Ovary (tissue), 9 donors: Measurements from ENCODE around the gene SLC41A3. TPM values are rescaled to one million over a fixed set of nuclear protein-coding genes. Genes with fewer than 3 reads are reported as not detected.

ENCODE experiments used
- DNase-seq, 5 donors: peaks; one replicate each; pipeline ENCODE4 v3.0.0-alpha.2; 2019 to 2020
- H3K27ac ChIP-seq, 2 donors: fragments of 200-600 bp; one replicate each; pipeline versions ENCODE4 v1.5.1 to v1.8.0; 2019 to 2022
- H3K27me3 ChIP-seq: fragments of 200-600 bp; one replicate; pipeline ENCODE4 v1.8.0; 2022
- H3K36me3 ChIP-seq: fragments of 200-600 bp; sonication (generic); one replicate; pipeline ENCODE4 v1.5.1; 2019
- H3K4me1 ChIP-seq: one replicate; pipeline ENCODE4 v1.8.1; 2013; ENCODE audit warnings: mild to moderate bottlenecking, moderate library complexity; ENCODE audit not compliant: insufficient read depth
- H3K4me3 ChIP-seq: fragments of 200-600 bp; sonication (generic); one replicate; pipeline ENCODE4 v1.5.1; 2017
- H3K9me3 ChIP-seq, 2 donors: fragments of 200-600 bp in 1 of 2; sonication (generic) in 1 of 2; one replicate each; pipeline versions ENCODE4 v1.5.1 to v1.8.1; 2013 to 2019; ENCODE audit warnings: mild to moderate bottlenecking in 1 of 2, moderate library complexity in 1 of 2
- EP300 ChIP-seq: sonication (generic); formaldehyde crosslinking; IDR thresholded peaks from one replicate; pipeline ENCODE4 v1.6.1; 2017; ENCODE audit warnings: antibody characterized with exemption
- POLR2A ChIP-seq: fragments of 450-650 bp; IDR thresholded peaks from one replicate; pipeline ENCODE4 v1.6.1; 2017; ENCODE audit warnings: antibody characterized with exemption, mild to moderate bottlenecking, moderate library complexity
- WGBS, 3 donors: extraction: QIAGEN DNeasy Blood & Tissue Kit in 1 of 3; methylation state at CpG; one replicate each; pipeline versions ENCODE4 v1.1.5 to v1.1.7; 2013 to 2017; 5-methylcytosine and 5-hydroxymethylcytosine counted together
- intact Hi-C, 4 donors: fragments of 100-400 bp; cut with DNase I; formaldehyde crosslinking; loops; one replicate each; pipeline versions ENCODE4 v1.11.0 to v1.15.1; 2022 to 2023
- polyA plus RNA-seq, 2 donors: library from polyadenylated mRNA; stranded (reverse); fragments of 200-250 nt in 1 of 2; fragments of 350-450 nt in 1 of 2; fragmentation: Illumina TruSeq in 1 of 2; extraction: RNeasy Lipid Tissue Mini Kit (QIAGEN cat#74804) in 1 of 2; gene quantifications; one replicate each; pipeline ENCODE4 v1.2.3, GENCODE V29; 2013 to 2014
- total RNA-seq, 7 donors: library from RNA; depleted of rRNA in 2 of 7; stranded (reverse); fragments of >200 nt in 2 of 7; fragmentation: NEBNext Ultra II Directional in 3 of 7; extraction: Animal tissue kit (Norgen Biotek cat#: 25700) in 3 of 7; gene quantifications; one replicate each; pipeline versions ENCODE4 v1.1.0 to v1.2.4, GENCODE V29; 2016 to 2023
- TF ChIP-seq, protein P1 (sequence below), 3 donors: fragments of 450-650 bp in 2 of 3; fragments of 200-600 bp in 1 of 3; IDR thresholded peaks; one replicate each; pipeline versions ENCODE4 v1.5.1 to v1.8.0; 2016 to 2022; ENCODE audit warnings: antibody characterized with exemption in 3 of 3, mild to moderate bottlenecking in 1 of 3
- donor health status: DM: no; HTN: no; CAD: no; lungs with moderate emphysema.
- donor health status: DM: no; HTN: no; CAD: no.
- donor health status: Bipolar disorder and iron deficiency.
- donor health status: DM: yes; HTN: yes; CAD: no.
- donor health status: DM: no; HTN: no; CAD: no.
- donor health status: DM: yes; HTN: yes; CAD: no.

Gene SLC41A3
- total and polyA plus RNA-seq, 9 donors, result 58.1 to 107 (median 77.7) TPM

DNA sequence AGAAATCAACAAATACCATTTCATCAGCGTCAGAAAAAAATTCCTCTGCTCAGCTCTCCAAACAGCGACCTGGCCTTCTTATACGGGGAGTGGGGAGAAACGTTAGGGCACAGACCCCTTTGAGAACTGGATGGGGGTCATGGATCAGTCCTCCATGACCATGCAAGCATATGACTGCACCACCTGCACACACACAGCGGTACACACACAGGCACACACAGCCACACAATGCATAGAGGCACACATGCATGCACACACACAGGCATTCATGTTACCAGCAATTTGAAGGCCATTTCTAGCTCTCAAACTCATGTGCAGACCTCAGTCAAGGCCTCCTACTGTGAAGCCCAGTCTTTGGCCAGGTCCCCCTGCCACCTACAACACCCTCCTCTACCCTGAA is 50.2 kb downstream of the SLC41A3 start:
- intact Hi-C loops, result no loop called here
- Histone ChIP-seq H3K36me3 (no peaks in the 10 kb centered on the region), H3K27me3 (no peaks in the 10 kb centered on the region), H3K4me3 (no peak overlapping the region), H3K27ac (no peak overlapping the region), H3K4me1 (no peaks in the 10 kb centered on the region), H3K9me3 (no peaks in the 10 kb centered on the region)
- 72 to 79% (median 75%) methylated on average over 5 of the region's 5 CpGs for WGBS, 3 donors
- no peak for TF ChIP-seq POLR2A
- no peak for TF ChIP-seq EP300
- TF ChIP-seq, protein P1, sequence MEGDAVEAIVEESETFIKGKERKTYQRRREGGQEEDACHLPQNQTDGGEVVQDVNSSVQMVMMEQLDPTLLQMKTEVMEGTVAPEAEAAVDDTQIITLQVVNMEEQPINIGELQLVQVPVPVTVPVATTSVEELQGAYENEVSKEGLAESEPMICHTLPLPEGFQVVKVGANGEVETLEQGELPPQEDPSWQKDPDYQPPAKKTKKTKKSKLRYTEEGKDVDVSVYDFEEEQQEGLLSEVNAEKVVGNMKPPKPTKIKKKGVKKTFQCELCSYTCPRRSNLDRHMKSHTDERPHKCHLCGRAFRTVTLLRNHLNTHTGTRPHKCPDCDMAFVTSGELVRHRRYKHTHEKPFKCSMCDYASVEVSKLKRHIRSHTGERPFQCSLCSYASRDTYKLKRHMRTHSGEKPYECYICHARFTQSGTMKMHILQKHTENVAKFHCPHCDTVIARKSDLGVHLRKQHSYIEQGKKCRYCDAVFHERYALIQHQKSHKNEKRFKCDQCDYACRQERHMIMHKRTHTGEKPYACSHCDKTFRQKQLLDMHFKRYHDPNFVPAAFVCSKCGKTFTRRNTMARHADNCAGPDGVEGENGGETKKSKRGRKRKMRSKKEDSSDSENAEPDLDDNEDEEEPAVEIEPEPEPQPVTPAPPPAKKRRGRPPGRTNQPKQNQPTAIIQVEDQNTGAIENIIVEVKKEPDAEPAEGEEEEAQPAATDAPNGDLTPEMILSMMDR (IDR thresholded peaks at IDR 0.05), result no peak
- DNase-seq, result no peak

DNA sequence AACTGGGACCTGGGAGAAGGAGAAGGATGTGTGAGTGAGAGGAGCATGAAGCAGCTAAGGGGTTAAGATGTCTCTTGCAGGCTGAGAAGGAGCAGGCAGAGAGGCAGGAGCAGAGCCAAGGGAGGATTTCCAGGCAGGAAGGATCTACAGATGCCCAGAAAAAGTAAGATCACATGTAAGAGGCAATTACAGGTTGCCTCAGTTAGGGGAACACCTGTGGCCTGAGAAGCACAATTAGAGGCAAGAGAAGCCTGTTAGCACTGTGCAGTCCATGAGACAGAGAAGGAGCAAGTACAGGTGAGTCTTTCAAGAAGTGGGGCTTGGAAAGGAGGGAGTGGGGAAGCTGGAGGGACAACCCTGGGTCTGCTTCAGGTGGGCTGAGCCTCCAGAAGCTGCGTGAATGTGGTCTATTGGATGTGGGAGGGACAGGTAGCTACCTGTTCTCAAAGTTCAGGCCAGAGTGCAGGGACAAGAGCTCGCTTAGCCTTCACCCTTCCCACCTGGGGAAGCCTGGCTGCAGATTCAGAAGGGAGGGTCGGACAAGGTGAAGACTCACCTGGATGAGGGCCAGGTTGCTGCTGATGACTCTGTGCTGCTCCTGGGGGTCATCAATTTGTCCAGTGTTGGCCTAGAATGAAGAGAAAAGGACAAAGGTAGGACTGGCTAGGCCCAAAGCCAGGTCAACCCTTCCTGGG is 50.7 kb downstream of the SLC41A3 start:
- intact Hi-C loops, result no loop called here
- no peak for DNase-seq
- Histone ChIP-seq H3K4me1 (no peaks in the 10 kb centered on the region), H3K9me3 (no peaks in the 10 kb centered on the region), H3K4me3 (no peak overlapping the region), H3K36me3 (no peaks in the 10 kb centered on the region), H3K27ac (no peak overlapping the region), H3K27me3 (no peaks in the 10 kb centered on the region)
- 82 to 93% (median 87%) methylated on average over 3 of the region's 3 CpGs for WGBS, 3 donors
- TF ChIP-seq EP300 (no peak), POLR2A (no peak)
- TF ChIP-seq, protein P1 (IDR thresholded peaks at IDR 0.05), result no peak

DNA sequence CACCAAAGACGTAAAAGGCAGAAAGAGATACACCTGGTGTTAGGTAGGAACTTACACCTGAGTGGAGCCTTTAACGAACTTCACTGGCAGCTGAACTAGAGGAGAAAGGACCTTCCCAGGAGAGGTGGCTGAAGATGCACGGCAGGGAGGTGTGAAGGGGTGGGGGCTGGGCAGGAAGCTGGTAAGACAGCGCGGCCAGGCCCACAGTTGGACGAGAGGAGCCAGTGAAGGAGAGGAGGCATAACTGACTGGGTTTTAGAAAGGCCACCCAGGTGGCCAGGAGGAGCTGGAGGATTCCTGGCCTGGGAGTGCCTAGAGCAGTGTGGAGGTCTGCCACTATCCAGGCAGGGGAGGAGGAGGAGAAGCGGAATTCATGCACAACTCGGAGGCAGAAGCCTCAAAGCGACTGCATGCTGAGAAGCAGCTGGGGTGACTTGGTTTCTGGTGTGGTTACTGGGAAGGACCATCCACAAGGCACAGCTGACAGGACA is 51.9 kb downstream of the SLC41A3 start:
- intact Hi-C loops, result no loop called here
- Histone ChIP-seq H3K27me3 (no peaks in the 10 kb centered on the region), H3K4me3 (no peak overlapping the region), H3K4me1 (no peaks in the 10 kb centered on the region), H3K27ac (no peak overlapping the region), H3K36me3 (no peaks in the 10 kb centered on the region), H3K9me3 (no peaks in the 10 kb centered on the region)
- no peak for DNase-seq
- WGBS, 3 donors, result 73 to 85% (median 80%) methylated on average over 9 of the region's 9 CpGs
- no peak for TF ChIP-seq EP300
- TF ChIP-seq, protein P1 (IDR thresholded peaks at IDR 0.05), result no peak
- no peak for TF ChIP-seq POLR2A

DNA sequence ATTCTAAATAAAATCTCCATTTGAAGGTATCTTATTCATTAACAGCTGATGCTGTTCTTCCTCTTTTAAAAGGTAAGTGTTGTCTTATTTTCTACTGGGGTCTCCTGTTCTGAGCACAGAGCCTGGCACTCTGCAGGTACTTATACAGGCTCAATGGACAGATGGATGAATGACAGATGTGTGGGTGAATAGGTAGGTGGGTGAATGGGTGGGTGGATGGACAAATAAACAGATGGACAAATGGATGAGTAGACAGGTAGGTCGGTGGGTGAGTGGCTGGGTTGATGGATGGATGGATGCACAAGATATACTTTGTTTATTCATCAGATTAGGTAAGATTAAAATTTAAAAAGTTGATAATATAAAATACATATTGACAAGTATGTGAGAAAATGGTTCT is 53.5 kb downstream of the SLC41A3 start:
- intact Hi-C loops, result no loop called here
- Histone ChIP-seq H3K4me3 (no peak overlapping the region), H3K27me3 (no peaks in the 10 kb centered on the region), H3K36me3 (no peaks in the 10 kb centered on the region), H3K27ac (no peak overlapping the region), H3K9me3 (no peaks in the 10 kb centered on the region), H3K4me1 (no peaks in the 10 kb centered on the region)
- no peak for DNase-seq
- WGBS, 3 donors, result 70 to 85% (median 72%) methylated on average over 1 of the region's 1 CpG
- TF ChIP-seq, protein P1 (IDR thresholded peaks at IDR 0.05), result no peak
- TF ChIP-seq EP300, result no peak
- no peak for TF ChIP-seq POLR2A
